HG02870 (cell line): ENCODE results near the gene SFPQ.
"Not testable (repeated sequence)": the region's sequence is repeated elsewhere in the genome, so short reads cannot be mapped to it uniquely, and the experiment has no call there.

Source experiments
- ATAC-seq: cut with Tn5 transposase; IDR thresholded peaks from one replicate; pipeline ENCODE4 v1.9.1; 2021; ENCODE audit warnings: mild to moderate bottlenecking, moderate library complexity; ENCODE audit not compliant: unreplicated experiment

The SFPQ gene

GRCh38 chr1:35187816-35188342, 5.1 kb downstream of the SFPQ start:
- no peak for ATAC-seq

GRCh38 chr1:35186239-35186638, 6.7 kb downstream of the SFPQ start:
- no peak for ATAC-seq

- no peak for ATAC-seq
These were observed 7.7 kb downstream of the SFPQ start for GRCh38 chr1:35185200-35185599.

DNA sequence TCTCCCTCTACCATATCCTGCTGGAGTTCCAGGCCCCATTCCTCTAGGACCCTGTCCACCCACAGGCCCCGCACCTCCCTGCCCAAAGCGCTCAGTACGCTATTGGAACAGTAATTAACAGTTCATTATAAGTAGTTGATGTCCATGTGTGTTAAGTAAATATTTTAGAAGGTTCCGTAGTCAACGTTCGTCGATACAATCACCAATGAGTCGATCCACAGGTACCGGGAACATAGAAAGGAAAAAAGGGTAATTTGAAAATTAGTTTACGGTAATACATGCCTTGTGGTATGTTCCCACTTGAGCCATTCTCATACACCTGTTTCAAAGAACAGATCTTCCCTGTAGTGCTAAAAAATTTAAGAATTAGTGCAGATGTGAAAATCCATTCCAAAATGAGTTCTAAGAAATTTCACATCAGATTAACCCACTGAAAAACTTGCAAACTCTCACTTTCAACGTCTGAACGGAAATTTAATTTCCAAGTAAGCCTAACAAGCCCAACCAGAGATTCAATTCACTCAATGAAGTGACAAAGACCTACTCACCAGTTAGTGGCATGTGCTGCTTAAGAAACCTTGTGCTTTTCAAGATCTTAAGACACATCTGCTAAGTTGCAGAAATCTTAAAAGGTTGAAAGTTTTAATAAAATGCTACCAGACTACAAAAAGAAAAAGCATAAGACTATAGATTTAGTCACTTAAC, 8.3 kb downstream of the SFPQ start:
- ATAC-seq, result no peak

DNA sequence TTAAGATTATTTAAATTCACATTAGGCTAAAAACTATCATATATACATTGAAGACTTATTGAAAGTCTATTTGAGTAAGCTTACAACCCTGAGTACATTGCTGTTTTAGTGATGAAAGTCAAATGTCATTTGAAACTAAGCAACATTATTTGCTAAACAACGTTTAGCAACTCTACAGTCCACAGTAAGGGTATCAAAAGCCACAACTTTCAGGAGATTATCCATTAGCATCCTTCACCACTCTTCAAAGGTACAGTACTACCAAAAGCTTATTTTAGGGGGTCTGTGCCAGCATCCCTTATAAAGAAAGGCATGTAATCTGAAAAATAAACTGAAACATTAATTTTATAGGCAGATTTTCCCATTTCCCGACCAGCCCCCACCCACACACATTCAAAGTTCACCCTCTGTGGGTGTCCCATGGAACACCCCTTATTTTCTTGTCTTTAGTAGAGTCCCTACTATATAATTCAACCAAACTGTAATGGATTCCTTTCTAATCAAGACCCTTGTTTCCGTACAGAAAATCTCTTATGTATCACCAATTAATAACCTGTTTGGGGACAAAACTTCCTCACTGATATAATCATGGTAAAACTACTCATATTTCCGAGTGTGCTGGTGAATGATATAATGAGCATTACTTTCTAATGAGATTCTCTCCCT, 11.0 kb downstream of the SFPQ start:
- no peak for ATAC-seq

GRCh38 chr1:35180776-35181374, 12.1 kb downstream of the SFPQ start:
- ATAC-seq, result no peak

DNA sequence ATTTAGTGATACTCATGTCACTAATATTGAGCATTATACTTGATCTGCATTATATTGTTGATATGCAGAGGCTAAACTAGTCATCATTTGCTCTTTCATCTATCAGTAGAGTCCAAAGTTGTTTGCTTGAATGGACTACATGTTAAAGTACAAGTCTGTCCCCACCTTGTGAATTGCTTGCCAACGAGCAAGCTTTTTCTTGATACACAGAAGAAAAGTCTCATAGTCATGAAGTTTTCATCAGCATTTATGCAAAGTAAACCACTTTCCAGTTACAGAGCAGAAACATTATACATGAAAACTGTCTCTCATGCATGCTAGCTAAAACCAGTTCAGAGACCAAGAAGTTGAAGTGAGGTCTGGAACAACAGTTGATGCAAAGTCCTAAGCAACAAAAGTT, 13.0 kb downstream of the SFPQ start:
- ATAC-seq, result no peak

- ATAC-seq, result no peak
These were observed 14.0 kb downstream of the SFPQ start for GRCh38 chr1:35178874-35179380.

- no peak for ATAC-seq
These were observed 14.7 kb downstream of the SFPQ start for GRCh38 chr1:35178295-35178695.

DNA sequence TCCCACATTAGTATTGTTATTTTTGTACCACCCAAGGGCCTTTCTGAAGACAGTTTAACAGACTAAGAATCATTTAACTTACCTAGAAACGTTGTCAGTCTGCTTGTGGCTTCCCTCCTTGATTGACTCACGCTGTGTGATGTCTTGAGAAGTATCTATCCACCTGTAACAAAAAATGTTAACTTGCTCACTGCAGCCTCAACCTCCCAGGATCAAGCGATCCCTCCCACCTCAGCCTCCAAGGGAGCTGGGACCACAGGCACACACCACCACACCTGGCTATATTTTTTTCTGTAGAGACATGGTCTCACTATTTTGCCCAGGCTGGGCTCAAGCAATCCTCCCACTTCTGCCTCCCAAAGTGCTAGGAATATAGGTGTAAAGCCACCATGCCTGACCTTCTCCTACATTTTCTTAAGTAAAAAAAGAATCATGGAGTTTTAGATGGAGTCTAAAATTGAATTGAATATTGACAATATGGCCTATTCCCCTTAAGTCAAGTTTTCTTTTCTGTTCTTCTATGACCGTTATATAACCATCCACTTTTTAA, 15.6 kb downstream of the SFPQ start:
- no peak for ATAC-seq

- no peak for ATAC-seq
These were observed 17.3 kb downstream of the SFPQ start for GRCh38 chr1:35175602-35176001.

DNA sequence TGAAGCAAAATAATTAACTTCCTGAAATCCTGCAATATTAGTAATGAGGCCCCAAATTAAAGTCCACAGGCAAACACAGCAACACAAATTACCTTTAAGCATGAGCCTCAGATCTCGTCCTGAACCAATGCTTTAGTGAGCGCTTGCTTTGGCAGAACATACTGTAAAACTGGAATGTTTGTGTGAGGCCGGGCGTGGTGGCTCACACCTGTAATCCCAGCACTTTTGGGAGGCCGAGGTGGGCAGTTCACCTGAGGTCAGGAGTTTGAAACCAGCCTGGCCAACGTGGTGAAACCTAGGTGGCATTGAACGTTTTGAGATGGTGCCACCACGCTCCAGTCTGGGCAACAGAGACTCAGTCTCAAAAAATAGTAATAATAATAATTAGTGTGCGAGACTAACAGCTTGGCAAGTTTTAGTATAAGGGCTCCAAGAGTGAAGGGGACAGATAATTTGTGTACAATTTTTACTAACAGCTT, 17.8 kb downstream of the SFPQ start:
- ATAC-seq, result no peak

GRCh38 chr1:35173909-35174540, 18.9 kb downstream of the SFPQ start:
- no peak for ATAC-seq

DNA sequence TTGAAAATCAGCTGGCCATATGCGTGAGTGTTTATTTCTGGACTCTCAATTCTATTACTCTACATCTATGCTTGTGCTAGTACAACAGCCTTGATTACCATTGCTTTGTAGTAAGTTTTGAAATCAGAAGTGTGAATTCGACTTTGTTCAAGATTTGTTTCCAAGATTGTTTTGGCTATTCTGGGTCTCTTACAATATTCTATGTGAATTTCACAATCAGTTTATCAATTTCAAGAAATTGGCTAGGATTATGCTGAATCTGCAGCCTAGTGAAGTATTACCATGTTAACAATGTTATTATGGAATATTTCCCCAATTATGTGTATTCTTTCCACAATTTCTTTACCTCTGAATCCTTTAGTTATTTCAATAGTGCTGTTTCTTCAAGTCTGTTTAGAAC, 19.5 kb downstream of the SFPQ start:
- no peak for ATAC-seq

DNA sequence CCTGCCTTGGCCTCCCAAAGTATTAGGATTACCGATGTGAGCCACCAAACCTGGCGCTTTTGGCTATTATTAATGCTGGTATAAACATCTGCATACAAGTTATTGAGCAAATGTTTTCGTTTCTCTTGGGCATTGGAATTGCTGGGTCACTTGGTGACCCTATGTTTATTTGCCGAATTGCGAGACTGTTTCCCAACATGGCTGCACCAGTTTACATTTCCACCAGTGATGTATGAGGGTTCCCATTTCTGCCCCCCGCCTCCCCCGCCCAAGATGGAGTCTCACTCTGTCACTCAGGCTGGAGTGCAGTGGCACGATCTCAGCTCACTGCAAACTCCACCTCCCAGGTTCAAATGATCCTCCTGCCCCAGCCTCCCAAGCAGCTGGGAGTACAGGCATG, 20.9 kb downstream of the SFPQ start:
- no peak for ATAC-seq

DNA sequence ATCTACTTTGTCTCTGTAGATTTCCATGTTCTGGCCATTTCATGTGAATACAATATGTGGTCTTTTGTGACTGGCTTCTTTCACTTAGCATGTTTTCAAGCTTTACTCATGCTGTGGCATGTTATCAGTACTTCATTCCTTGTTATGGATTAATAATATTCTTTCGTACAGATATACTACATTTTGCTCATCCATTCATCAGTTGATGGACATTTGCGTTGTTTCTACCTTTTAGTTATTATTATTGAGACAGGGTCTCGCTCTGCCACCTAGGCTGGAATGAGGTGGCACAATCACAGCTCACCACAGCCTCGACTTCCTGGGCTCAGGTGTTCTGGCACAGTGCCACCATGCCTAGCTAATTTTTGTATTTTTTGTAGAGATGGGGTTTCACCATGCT, 21.4 kb downstream of the SFPQ start:
- ATAC-seq, result no peak

DNA sequence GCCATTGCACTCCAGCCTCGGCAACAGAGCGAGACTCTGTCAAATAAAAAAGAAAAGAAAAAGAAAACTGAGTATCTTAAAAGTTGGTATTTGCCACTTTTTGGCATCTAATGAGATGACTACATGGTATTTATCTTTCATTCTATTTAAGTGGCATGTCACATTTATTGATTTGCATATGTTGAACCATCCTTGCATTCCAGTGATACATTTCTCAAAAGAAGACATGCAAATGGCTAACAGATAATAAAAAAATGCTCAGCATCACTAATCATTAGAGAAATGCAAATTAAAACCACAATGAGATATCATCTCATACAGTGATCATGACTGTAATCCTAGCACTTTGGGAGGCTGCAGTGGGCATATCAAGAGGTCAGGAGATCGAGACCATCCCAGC, 28.1 kb downstream of the SFPQ start:
- no peak for ATAC-seq

GRCh38 chr1:35151220-35151619, 41.7 kb downstream of the SFPQ start:
- no peak for ATAC-seq

GRCh38 chr1:35145892-35146549, 46.9 kb downstream of the SFPQ start:
- not testable (repeated sequence) for ATAC-seq

DNA sequence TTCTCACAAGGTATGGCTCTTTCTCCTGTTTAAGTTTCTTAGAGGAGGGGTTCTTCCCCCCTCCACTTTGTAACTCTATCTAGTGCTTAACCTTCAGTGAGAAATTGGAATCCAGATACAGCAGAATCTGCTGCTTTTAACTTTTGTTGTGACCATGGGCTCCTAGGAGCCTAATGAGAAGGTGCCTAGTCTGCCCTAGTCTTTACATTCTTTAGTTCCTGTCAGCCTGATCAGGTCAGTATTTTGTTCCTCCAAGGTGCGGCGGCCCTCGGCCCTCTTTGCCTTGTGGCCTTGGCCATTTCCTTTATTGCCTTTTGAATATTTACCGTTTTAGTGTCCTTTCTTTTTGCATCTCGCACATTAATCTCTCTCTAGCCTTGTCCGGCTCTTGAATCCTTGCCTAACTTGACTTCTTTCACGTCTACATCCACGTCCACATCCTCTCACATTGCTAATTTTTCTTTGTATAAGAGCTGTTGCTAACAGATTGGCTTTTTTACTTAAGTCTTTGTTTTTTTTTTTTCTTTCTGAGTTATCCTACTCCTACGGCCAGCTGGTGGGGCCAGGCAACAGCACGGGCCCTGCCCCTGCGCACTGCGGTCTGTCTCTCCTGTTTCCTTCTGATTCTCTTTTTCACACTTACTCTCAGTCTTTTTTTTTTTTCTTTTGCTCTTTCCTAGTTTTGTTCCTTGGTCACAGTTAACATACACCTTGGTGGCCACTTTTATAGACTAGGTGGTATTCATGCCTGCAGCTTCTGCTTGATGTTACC, 49.0 kb downstream of the SFPQ start:
- ATAC-seq, result no peak
